DOHH2 (cell line): ENCODE results near the gene RHBDL3.

Experiments used
- H3F3A ChIP-seq: fragments of 200-600 bp; sonication (generic), shearing (Covaris generic); 2 replicates; pipeline ENCODE4 v1.6.0; 2016; ENCODE audit warnings: antibody characterized with exemption, mild to moderate bottlenecking; ENCODE audit not compliant: control insufficient read depth, insufficient read depth
- H3K27ac ChIP-seq: fragments of 200-600 bp; sonication (generic); 2 replicates; pipeline ENCODE4 v1.5.1; 2014; ENCODE audit warnings: low read depth, mild to moderate bottlenecking, low read length, moderate library complexity
- H3K27me3 ChIP-seq: fragments of 200-600 bp; sonication (generic); 2 replicates; pipeline ENCODE4 v1.6.1; 2014; ENCODE audit warnings: mild to moderate bottlenecking, low read length, mixed read lengths; ENCODE audit not compliant: control insufficient read depth
- H3K36me3 ChIP-seq: fragments of 200-600 bp; sonication (generic); 2 replicates; pipeline ENCODE4 v1.6.1; 2014; ENCODE audit warnings: mild to moderate bottlenecking, low read length, moderate library complexity, mixed read lengths; ENCODE audit not compliant: control insufficient read depth
- H3K4me1 ChIP-seq: fragments of 200-600 bp; sonication (generic); 2 replicates; pipeline ENCODE4 v1.6.1; 2014; ENCODE audit warnings: mild to moderate bottlenecking, low read length, mixed read lengths; ENCODE audit not compliant: control insufficient read depth
- H3K4me2 ChIP-seq: fragments of 200-600 bp; sonication (generic); 2 replicates; pipeline ENCODE4 v1.6.0; 2014; ENCODE audit warnings: mild to moderate bottlenecking, low read length, moderate library complexity
- H3K4me3 ChIP-seq: fragments of 200-600 bp; sonication (generic); 2 replicates; pipeline ENCODE4 v1.5.1; 2014; ENCODE audit warnings: mild to moderate bottlenecking, low read length, mixed read lengths
- H3K79me2 ChIP-seq: fragments of 200-600 bp; sonication (generic); 2 replicates; pipeline ENCODE4 v1.6.1; 2014; ENCODE audit warnings: mild to moderate bottlenecking, low read length, mixed read lengths; ENCODE audit not compliant: control insufficient read depth
- H3K9me2 ChIP-seq: fragments of 200-600 bp; sonication (generic); replicated peaks from 2 replicates; pipeline ENCODE4 v1.6.1; 2014; ENCODE audit warnings: mild to moderate bottlenecking, low read length, mixed read lengths; ENCODE audit not compliant: control insufficient read depth
- H3K9me3 ChIP-seq: fragments of 200-600 bp; sonication (generic); 2 replicates; pipeline ENCODE4 v1.6.1; 2014; ENCODE audit warnings: antibody characterized with exemption, low read length, mixed read lengths; ENCODE audit not compliant: control insufficient read depth, insufficient read depth
- H4K20me1 ChIP-seq: fragments of 200-600 bp; sonication (generic); 2 replicates; pipeline ENCODE4 v1.6.0; 2014; ENCODE audit warnings: low read depth, mild to moderate bottlenecking, antibody characterized with exemption, low read length, moderate library complexity; ENCODE audit not compliant: control insufficient read depth, insufficient read depth
- EZH2phosphoT487 ChIP-seq: fragments of 200-600 bp; sonication (generic); IDR thresholded peaks from 2 replicates; pipeline ENCODE4 v1.6.1; 2017; ENCODE audit warnings: borderline replicate concordance, mild to moderate bottlenecking, antibody characterized with exemption, low read length, moderate library complexity, mixed read lengths
- TF ChIP-seq, protein P1 (sequence below): fragments of 200-600 bp; sonication (generic); IDR thresholded peaks from one replicate; pipeline ENCODE4 v1.5.1; 2014; ENCODE audit warnings: antibody characterized with exemption, mild to moderate bottlenecking, low read depth, low read length; ENCODE audit not compliant: poor library complexity, severe bottlenecking

Gene RHBDL3

GRCh38 chr17:32303781-32304288 is 38.2 kb downstream of the RHBDL3 start:
- TF ChIP-seq, protein P1, sequence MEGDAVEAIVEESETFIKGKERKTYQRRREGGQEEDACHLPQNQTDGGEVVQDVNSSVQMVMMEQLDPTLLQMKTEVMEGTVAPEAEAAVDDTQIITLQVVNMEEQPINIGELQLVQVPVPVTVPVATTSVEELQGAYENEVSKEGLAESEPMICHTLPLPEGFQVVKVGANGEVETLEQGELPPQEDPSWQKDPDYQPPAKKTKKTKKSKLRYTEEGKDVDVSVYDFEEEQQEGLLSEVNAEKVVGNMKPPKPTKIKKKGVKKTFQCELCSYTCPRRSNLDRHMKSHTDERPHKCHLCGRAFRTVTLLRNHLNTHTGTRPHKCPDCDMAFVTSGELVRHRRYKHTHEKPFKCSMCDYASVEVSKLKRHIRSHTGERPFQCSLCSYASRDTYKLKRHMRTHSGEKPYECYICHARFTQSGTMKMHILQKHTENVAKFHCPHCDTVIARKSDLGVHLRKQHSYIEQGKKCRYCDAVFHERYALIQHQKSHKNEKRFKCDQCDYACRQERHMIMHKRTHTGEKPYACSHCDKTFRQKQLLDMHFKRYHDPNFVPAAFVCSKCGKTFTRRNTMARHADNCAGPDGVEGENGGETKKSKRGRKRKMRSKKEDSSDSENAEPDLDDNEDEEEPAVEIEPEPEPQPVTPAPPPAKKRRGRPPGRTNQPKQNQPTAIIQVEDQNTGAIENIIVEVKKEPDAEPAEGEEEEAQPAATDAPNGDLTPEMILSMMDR = no peak
- no peak for TF ChIP-seq EZH2phosphoT487
- no peaks in the 10 kb centered on the region for H4K20me1 ChIP-seq
- H3K27ac ChIP-seq = no peak overlapping the region
- H3F3A ChIP-seq = peaks cover 3% of the 10 kb centered on the region; the same call in 1 of the 2 replicates
- no peaks in the 10 kb centered on the region for H3K36me3 ChIP-seq
- H3K79me2 ChIP-seq = no peaks in the 10 kb centered on the region
- H3K9me2 ChIP-seq = no peaks in the 10 kb centered on the region
- no peaks in the 10 kb centered on the region for H3K9me3 ChIP-seq
- H3K4me1 ChIP-seq = peaks cover 35% of the 10 kb centered on the region
- H3K27me3 ChIP-seq = no peaks in the 10 kb centered on the region
- H3K4me3 ChIP-seq = no peak overlapping the region
- no peak overlapping the region for H3K4me2 ChIP-seq

DNA sequence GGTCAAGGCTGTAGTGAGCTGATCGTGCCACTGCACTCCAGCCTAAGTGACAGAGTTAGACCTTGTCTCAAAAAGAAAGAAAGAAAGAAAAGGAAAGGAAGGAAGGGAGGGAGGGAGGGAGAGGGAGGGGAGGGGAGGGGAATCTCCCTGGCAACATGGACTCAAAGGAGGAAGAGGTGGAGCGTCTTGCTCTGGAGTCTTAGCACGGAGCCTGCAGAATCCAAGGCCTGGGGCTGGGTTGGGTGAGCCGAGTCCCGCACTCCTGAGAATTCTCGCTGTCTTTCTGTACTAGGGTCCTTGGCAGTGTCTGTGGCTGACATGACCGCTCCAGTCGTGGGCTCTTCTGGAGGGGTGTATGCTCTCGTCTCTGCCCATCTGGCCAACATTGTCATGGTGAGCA is 39.4 kb downstream of the RHBDL3 start:
- no peak overlapping the region for H3K27ac ChIP-seq
- H3K4me3 ChIP-seq = no peak overlapping the region
- no peaks in the 10 kb centered on the region for H3K79me2 ChIP-seq
- no peaks in the 10 kb centered on the region for H3K9me3 ChIP-seq
- TF ChIP-seq, protein P1 = no peak
- TF ChIP-seq EZH2phosphoT487 = no peak
- no peaks in the 10 kb centered on the region for H4K20me1 ChIP-seq
- H3K4me2 ChIP-seq = no peak overlapping the region
- H3K4me1 ChIP-seq = peaks cover 47% of the 10 kb centered on the region
- H3K36me3 ChIP-seq = no peaks in the 10 kb centered on the region
- no peaks in the 10 kb centered on the region for H3K9me2 ChIP-seq
- peaks cover 4% of the 10 kb centered on the region; the same call in 1 of the 2 replicates for H3F3A ChIP-seq
- no peaks in the 10 kb centered on the region for H3K27me3 ChIP-seq

- Histone ChIP-seq H3F3A (peaks cover 17% of the 10 kb centered on the region), H3K9me2 (no peaks in the 10 kb centered on the region), H3K4me1 (peaks cover 71% of the 10 kb centered on the region), H3K27ac (no peak overlapping the region), H3K4me2 (no peak overlapping the region), H4K20me1 (no peaks in the 10 kb centered on the region), H3K4me3 (no peak overlapping the region), H3K79me2 (no peaks in the 10 kb centered on the region; the same call in 1 of the 2 replicates), H3K27me3 (no peaks in the 10 kb centered on the region), H3K9me3 (no peaks in the 10 kb centered on the region), H3K36me3 (no peaks in the 10 kb centered on the region)
- no peak for TF ChIP-seq EZH2phosphoT487
- TF ChIP-seq, protein P1 = no peak
Observed at GRCh38 chr17:32307658-32308057, 42.0 kb downstream of the RHBDL3 start.
